ENCODE data around the gene KCNMA1.
"Not testable (repeated sequence)": the region's sequence is repeated elsewhere in the genome, so short reads cannot be mapped to it uniquely, and the experiment has no call there.

KCNMA1 gene

GRCh38 chr10:77371848-77372799 lies 265.5 kb downstream of the KCNMA1 start:
- DNase-seq (ENCODE audit: low read depth in 2 of 2): no peak

GRCh38 chr10:77371421-77371820 lies 266.2 kb downstream of the KCNMA1 start:
- no peak for DNase-seq (ENCODE audit: low read depth in 2 of 2)

GRCh38 chr10:77368006-77368405 lies 269.6 kb downstream of the KCNMA1 start:
- DNase-seq (ENCODE audit: low read depth in 2 of 2): no peak

GRCh38 chr10:77363210-77363609 lies 274.4 kb downstream of the KCNMA1 start:
- no peak for DNase-seq (ENCODE audit: low read depth in 2 of 2)

- no peak for DNase-seq (ENCODE audit: low read depth in 2 of 2)
Observed at GRCh38 chr10:77361831-77362230, 275.8 kb downstream of the KCNMA1 start.

- no peak for DNase-seq (ENCODE audit: low read depth in 2 of 2)
Observed at GRCh38 chr10:77361426-77361825, 276.2 kb downstream of the KCNMA1 start.

- no peak for DNase-seq (ENCODE audit: low read depth in 2 of 2)
Observed at GRCh38 chr10:77360835-77361234, 276.8 kb downstream of the KCNMA1 start.

GRCh38 chr10:77359950-77360520 lies 277.6 kb downstream of the KCNMA1 start:
- no peak for DNase-seq (ENCODE audit: low read depth in 2 of 2)

- no peak for DNase-seq (ENCODE audit: low read depth in 2 of 2)
Observed at GRCh38 chr10:77359287-77359691, 278.3 kb downstream of the KCNMA1 start.

GRCh38 chr10:77358656-77359055 lies 279.0 kb downstream of the KCNMA1 start:
- DNase-seq (ENCODE audit: low read depth in 2 of 2): no peak

- no peak for DNase-seq (ENCODE audit: low read depth in 2 of 2)
Observed at GRCh38 chr10:77357611-77358310, 279.8 kb downstream of the KCNMA1 start.

- DNase-seq (ENCODE audit: low read depth in 2 of 2): no peak
Observed at GRCh38 chr10:77357185-77357584, 280.4 kb downstream of the KCNMA1 start.

GRCh38 chr10:77355844-77356243 lies 281.8 kb downstream of the KCNMA1 start:
- no peak for DNase-seq (ENCODE audit: low read depth in 2 of 2)

- DNase-seq (ENCODE audit: low read depth in 2 of 2): no peak
Observed at GRCh38 chr10:77351386-77351785, 286.2 kb downstream of the KCNMA1 start.

- no peak for DNase-seq (ENCODE audit: low read depth in 2 of 2)
Observed at GRCh38 chr10:77350711-77351119, 286.9 kb downstream of the KCNMA1 start.

- DNase-seq (ENCODE audit: low read depth in 2 of 2): no peak
Observed at GRCh38 chr10:77350134-77350533, 287.5 kb downstream of the KCNMA1 start.

- no peak for DNase-seq (ENCODE audit: low read depth in 2 of 2)
Observed at GRCh38 chr10:77349226-77349625, 288.4 kb downstream of the KCNMA1 start.

GRCh38 chr10:77348751-77349150 lies 288.9 kb downstream of the KCNMA1 start:
- no peak for DNase-seq (ENCODE audit: low read depth in 2 of 2)

- DNase-seq (ENCODE audit: low read depth in 2 of 2): no peak
Observed at GRCh38 chr10:77348082-77348481, 289.5 kb downstream of the KCNMA1 start.

- DNase-seq (ENCODE audit: low read depth in 2 of 2): no peak
Observed at GRCh38 chr10:77347052-77347451, 290.6 kb downstream of the KCNMA1 start.

GRCh38 chr10:77341055-77341454 lies 296.6 kb downstream of the KCNMA1 start:
- no peak for DNase-seq (ENCODE audit: low read depth in 2 of 2)

- DNase-seq (ENCODE audit: low read depth in 2 of 2): not testable (repeated sequence)
Observed at GRCh38 chr10:77339872-77340271, 297.7 kb downstream of the KCNMA1 start.

- DNase-seq (ENCODE audit: low read depth in 2 of 2): no peak
Observed at GRCh38 chr10:77339166-77339565, 298.4 kb downstream of the KCNMA1 start.
